Endothelial cell (in vitro differentiated cells): ENCODE results near the gene PNPLA1. TPM values are rescaled to one million over a fixed set of nuclear protein-coding genes. Genes with fewer than 3 reads are reported as not detected.
A peak's percentile ranks its signal among the peaks of the same experiment; 100 is the strongest.

ENCODE experiments used
- DNase-seq: peaks from one replicate; pipeline ENCODE4 v3.0.0; 2021; ENCODE audit warnings: low spot score
- H3K27ac Mint-ChIP-seq: one replicate; pipeline ENCODE4 v1.8.0; 2021; ENCODE audit warnings: mixed read lengths, inconsistent platforms; ENCODE audit not compliant: unreplicated experiment
- H3K27me3 Mint-ChIP-seq: one replicate; pipeline ENCODE4 v1.8.0; 2021; ENCODE audit warnings: mild to moderate bottlenecking, moderate library complexity, mixed read lengths, inconsistent platforms; ENCODE audit not compliant: unreplicated experiment
- H3K36me3 Mint-ChIP-seq: one replicate; pipeline ENCODE4 v1.8.0; 2021; ENCODE audit warnings: mild to moderate bottlenecking, low read depth, mixed read lengths, inconsistent platforms; ENCODE audit not compliant: unreplicated experiment
- H3K4me1 Mint-ChIP-seq: one replicate; pipeline ENCODE4 v1.8.0; 2021; ENCODE audit warnings: mild to moderate bottlenecking, mixed read lengths, inconsistent platforms; ENCODE audit not compliant: unreplicated experiment
- H3K4me3 Mint-ChIP-seq: one replicate; pipeline ENCODE4 v1.8.0; 2021; ENCODE audit warnings: mild to moderate bottlenecking, mixed read lengths, inconsistent platforms; ENCODE audit not compliant: unreplicated experiment
- H3K9me3 Mint-ChIP-seq: one replicate; pipeline ENCODE4 v1.8.0; 2021; ENCODE audit warnings: mixed read lengths, inconsistent platforms; ENCODE audit not compliant: unreplicated experiment
- CTCF ChIP-seq: fragments of 200-600 bp; sonication (generic); IDR thresholded peaks from one replicate; pipeline ENCODE4 v1.5.0; 2021; ENCODE audit warnings: antibody characterized with exemption; ENCODE audit not compliant: unreplicated experiment
- total RNA-seq: library from RNA; stranded (reverse); fragmentation: NEBNext Ultra II Directional; extraction: Animal tissue kit (Norgen Biotek cat#: 25700); gene quantifications from one replicate; pipeline ENCODE4 v1.2.1, GENCODE V29; 2021; ENCODE audit not compliant: unreplicated experiment

Gene PNPLA1
- total RNA-seq, 1 donor from 2014 or later: not detected

DNA sequence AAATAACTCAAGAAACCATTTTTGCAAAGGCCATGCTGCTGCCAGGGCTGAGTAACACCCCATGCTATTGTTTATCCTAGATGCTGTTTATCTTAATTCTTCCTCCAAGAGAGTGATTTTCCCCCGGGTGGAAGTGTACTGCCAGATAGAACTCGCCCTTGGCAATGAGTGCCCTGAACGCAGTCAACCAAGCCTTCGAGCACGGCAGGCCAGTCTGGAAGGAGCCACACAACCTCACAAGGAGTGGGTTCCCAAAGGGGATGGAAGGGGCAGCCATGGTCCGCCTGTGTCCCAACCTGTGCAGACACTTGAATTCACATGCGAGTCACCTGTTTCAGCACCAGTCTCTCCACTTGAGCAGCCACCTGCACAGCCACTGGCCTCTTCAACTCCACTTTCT, 31.9 kb downstream of the PNPLA1 start:
- Mint-ChIP-seq H3K9me3 (no peaks in the 10 kb centered on the region), H3K36me3 (no peaks in the 10 kb centered on the region), H3K4me1 (no peaks in the 10 kb centered on the region), H3K27ac (no peak overlapping the region), H3K27me3 (no peaks in the 10 kb centered on the region), H3K4me3 (no peak overlapping the region)
- DNase-seq: no peak
- no peak for TF ChIP-seq CTCF

DNA sequence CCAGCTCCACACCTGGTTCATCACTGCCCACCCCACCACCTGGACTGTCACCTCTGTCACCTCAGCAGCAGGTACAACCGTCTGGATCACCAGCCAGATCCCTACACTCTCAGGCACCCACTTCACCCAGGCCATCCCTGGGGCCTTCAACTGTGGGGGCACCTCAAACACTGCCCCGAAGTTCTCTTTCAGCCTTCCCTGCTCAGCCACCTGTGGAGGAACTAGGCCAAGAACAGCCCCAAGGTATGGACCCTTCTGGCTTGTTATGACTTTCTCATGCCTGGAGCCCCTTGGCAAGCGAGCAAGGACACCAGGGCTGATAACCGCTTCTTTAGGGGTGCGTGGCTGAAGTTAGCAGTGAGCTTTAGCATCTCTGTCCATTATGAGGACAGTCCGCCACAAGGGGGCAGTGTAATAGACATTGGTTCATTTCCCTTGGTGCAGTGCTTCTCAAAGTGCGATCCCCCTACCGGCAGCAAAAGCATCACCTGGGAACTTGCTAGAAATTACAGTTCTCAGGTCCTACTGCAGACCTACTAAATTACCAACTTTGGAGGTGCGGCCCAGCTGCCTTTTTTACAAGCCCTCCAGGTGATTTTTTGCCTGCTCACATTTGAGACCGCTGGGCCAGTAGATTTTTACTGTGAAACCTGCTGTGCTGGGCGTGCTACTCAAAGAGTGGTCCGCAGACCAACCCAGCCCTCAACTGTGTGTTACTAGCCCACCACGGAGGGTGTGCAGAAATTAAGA, 32.5 kb downstream of the PNPLA1 start:
- TF ChIP-seq CTCF: peak; percentile 98
- peak; percentile 94 for DNase-seq
- H3K36me3 Mint-ChIP-seq: no peaks in the 10 kb centered on the region
- no peaks in the 10 kb centered on the region for H3K4me1 Mint-ChIP-seq
- H3K27ac Mint-ChIP-seq: no peak overlapping the region
- no peaks in the 10 kb centered on the region for H3K27me3 Mint-ChIP-seq
- H3K9me3 Mint-ChIP-seq: no peaks in the 10 kb centered on the region
- no peak overlapping the region for H3K4me3 Mint-ChIP-seq

DNA sequence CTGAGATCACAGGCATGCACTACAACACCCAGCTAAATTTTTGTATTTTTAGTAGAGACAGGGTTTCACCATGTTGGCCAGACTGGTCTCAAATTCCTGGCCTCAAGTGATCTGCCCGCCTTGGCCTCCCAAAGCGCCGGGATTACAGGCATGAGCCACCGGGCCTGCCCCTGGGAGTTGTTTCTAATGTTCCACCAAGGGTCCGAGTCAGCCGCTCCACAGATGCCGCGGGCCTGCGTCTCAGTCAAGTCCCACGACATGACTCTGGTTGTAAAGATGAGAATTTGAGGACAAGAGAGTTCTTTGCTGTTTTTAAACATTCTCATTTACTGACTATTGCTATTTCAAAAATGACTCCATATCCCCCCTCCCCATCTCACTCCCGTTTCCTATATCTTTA, 36.0 kb downstream of the PNPLA1 start:
- Mint-ChIP-seq H3K9me3 (no peaks in the 10 kb centered on the region), H3K36me3 (peaks cover 3% of the 10 kb centered on the region), H3K27me3 (no peaks in the 10 kb centered on the region), H3K4me3 (no peak overlapping the region), H3K27ac (no peak overlapping the region), H3K4me1 (no peaks in the 10 kb centered on the region)
- DNase-seq: no peak
- no peak for TF ChIP-seq CTCF

- Mint-ChIP-seq H3K4me1 (no peaks in the 10 kb centered on the region), H3K4me3 (no peak overlapping the region), H3K27ac (no peak overlapping the region), H3K9me3 (no peaks in the 10 kb centered on the region), H3K36me3 (peaks cover 3% of the 10 kb centered on the region), H3K27me3 (no peaks in the 10 kb centered on the region)
- no peak for DNase-seq
- no peak for TF ChIP-seq CTCF
These were observed 36.5 kb downstream of the PNPLA1 start for GRCh38 chr6:36306375-36306774.

DNA sequence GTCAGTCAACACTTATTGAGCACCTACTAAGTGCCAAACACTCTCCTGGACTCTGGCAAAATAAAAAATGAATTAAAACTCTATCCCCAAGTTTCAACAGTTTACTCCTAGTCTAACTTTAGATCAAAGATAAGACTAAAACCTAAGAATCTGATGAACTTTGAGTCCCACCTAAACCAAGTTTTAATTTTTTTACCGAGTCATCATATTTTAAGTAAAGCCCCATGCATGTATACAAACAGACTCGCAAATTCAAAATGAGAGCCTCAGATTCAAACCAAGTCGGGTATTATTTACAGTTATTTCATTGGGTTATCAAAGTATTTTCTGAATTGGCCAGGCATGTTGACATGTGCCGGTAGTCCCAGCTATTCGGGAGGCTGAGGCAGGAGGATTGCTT, 38.7 kb downstream of the PNPLA1 start:
- TF ChIP-seq CTCF: no peak
- H3K4me3 Mint-ChIP-seq: no peak overlapping the region
- H3K4me1 Mint-ChIP-seq: no peaks in the 10 kb centered on the region
- no peak for DNase-seq
- peaks cover 3% of the 10 kb centered on the region for H3K36me3 Mint-ChIP-seq
- peaks cover 4% of the 10 kb centered on the region for H3K27me3 Mint-ChIP-seq
- H3K9me3 Mint-ChIP-seq: no peaks in the 10 kb centered on the region
- no peak overlapping the region for H3K27ac Mint-ChIP-seq
